Measurements from ENCODE around the gene AGBL4. TPM values are rescaled to one million over a fixed set of nuclear protein-coding genes. Genes with fewer than 3 reads are reported as not detected.

The AGBL4 gene
- total and polyA plus RNA-seq, 2 of the 4 experiments (the other 2 are of a cell fraction), result not detected

Small RNA genes lying within 50 kb of the gene (microRNA-seq; reads per million reads assigned to microRNA genes)
- not detected for gene AL390023.1 (ENCODE audit: insufficient read depth, insufficient read length)

Small RNA genes lying within 50 kb of the gene (small RNA-seq; reads per million reads assigned to genes)
- 0 reads per million in 5 experiments for gene AL390023.1

Other genes with a start within 250 kb of the AGBL4 start
- not detected in 2 replicates for gene ELAVL4, start 85.0 kb upstream of the AGBL4 start, total RNA-seq (2012; rRNA removed)
- gene ELAVL4, start 85.0 kb upstream of the AGBL4 start, polyA plus RNA-seq (2012; rRNA removed), result not detected in 2 replicates